IPS DF 19.7 (cell line): ENCODE results near the gene PWWP3B.
"Not testable (repeated sequence)": the region's sequence is repeated elsewhere in the genome, so short reads cannot be mapped to it uniquely, and the experiment has no call there.

ENCODE experiments used
- DNase-seq: peaks from one replicate; pipeline ENCODE4 v3.0.0-alpha.2; 2013; ENCODE audit warnings: low read depth, low spot score

The PWWP3B gene

DNA sequence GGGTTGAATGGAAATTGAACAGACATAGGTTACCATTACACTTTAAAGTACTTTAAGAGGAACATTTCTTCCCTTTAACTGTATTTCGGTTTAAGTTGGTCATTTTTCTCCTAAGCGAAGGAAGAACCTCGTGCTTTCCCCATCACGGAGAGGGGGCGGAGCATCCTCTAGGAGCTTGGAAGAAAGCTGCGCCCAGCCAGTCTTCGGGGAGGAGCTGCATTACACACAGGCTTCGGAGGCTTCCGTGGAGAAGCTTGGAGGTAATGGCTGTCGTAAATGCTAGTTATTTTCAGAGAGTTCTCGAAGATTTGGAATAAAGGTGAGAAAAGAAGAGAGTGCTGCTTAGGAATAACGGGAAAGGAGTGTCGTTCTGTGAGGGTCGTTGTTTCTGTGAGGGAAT, at the start of gene PWWP3B:
Gene PWWP3B, plus strand, starts transcription at position 199 of the 400 bp plus-strand sequence. CDS start 37,128 bp downstream, outside the sequence.
- DNase-seq, result no peak

DNA sequence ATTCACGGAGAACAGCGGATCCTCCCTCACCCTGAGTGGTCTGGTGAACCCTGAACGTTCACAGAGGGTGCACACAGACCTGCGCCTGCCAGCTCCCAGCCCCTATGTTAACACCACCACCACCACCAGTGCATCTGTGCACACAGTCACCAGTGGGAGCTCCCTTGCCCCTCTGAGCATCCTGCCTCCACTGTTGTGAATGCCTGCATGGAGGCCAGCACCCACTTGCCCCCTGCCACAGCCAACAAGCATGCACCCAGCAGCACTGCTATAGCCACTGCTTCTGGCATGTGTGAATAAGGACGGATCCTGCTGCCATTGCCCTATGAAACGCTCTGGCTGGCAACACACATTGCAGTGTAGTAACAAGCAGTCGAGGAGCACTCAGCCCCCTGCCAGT, 29.1 kb upstream of the PWWP3B start:
- no peak for DNase-seq

DNA sequence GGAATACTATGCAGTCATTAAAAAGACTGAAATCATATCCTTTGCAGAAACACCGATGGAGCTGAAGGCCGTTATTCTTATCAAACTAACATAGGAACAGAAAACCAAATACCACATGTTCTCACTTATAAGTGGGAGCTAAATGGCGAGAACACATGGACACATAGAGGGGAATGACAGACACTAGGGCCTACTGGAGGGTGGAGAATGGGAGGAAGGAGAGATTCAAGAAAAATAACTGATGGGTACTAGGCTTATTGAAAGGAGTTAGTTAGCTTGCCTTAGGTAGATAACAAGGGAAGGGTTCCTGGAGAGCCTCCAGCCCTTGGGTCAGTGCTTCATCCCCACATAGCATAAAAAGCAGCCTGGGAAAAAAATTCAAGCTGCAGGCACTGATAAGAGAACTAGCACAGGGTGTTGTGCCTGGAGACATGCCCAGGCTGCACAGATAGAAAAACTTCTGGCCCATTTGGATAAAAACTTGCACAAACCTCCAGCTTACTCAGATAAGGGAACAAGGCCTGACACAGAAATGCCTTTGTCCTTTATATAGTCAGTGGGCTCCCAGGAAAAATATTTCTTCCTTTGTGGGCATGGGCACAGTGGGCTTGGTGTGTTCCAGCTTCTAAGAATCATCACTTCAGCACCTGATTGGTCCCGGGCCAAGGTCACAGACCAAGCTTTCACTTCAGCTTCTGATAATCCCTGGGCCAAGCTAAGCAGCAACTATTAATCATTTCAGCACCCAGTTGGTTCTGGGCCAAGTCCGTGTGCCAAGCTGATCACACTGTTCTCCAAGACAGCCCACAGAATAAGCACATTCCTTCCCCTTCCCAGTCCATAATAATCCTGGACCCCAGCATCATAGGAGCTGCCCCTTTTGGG, 23.1 kb upstream of the PWWP3B start:
- no peak for DNase-seq

DNA sequence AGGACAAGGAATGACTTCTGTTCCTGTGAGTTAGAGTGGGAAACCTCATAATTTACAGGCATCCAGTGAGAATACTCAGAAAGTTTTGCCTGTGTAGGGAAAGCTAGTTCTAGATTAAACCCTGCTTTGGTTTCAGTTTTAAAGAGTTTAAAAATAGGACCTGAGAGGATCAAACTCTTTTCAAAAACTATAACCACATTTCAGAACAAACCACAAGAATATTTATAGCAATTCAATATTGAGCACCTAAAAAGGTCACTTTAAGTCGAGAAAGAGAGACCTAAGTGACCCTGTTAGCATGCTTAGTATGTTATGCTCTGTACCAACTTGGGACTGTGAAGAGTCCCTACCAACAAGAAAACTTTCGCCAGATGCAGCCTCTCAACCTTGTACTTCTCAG, 17.4 kb upstream of the PWWP3B start:
- no peak for DNase-seq

DNA sequence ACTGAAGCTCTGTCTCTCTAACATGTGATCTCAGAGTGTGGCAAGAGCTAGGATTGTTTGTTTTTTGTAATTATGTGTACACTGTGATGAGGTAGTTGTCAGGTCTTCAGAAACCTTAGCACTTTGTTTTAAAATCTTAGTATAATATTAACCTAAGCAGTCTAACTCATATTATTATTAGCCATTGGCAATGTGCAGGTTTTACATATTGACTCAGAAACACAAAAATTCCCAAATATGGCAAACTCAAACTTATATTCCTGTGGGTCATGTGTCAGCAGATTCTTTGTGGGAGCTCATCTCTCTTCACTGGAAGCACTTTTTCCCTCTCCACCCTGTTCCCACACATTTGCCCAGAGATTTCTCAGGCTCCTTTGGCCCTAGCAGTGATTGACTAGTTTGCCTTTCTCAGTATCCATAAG, 8.2 kb upstream of the PWWP3B start:
- DNase-seq, result no peak

DNA sequence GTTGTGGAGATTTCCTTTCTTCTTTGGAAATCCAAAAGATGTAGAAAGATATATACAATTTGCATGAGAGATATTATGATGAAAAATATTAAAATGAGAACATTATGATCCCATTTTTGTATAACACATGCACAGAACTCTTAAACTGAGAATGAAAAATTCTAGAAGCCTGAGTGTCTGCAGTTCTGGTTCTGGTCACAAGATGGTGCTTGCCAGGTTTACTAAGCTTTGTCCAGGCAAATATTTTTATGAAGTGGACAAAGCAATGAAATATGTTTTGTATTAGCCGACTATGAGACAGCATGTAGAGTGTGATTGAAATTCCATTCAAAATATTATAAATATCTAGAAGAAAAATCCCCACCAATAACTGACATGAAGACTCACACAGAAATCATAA, 2.2 kb downstream of the PWWP3B start:
- no peak for DNase-seq

DNA sequence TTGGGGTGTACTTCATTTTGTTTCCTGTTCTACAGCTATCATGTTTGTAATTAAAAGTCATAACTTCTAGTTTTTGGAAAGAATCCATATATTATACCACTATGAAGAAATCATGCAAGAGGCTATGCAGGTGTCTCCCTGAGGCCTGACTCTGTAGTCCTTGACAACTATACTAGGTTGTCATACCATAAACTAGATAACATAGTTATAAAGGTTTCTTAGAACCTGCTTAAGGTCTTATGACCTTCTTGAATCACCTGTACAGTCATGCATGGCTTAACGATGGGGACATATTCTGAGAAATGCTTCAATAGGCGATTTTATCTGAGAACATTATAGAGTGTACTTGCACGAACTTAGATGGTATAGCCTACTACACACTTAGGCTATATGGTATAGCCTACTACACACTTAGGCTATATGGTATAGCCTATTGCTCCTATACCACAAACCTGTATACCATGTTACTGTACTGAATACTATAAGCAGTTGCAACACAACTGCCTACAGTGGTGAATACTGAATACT, 3.3 kb downstream of the PWWP3B start:
- DNase-seq, result no peak

DNA sequence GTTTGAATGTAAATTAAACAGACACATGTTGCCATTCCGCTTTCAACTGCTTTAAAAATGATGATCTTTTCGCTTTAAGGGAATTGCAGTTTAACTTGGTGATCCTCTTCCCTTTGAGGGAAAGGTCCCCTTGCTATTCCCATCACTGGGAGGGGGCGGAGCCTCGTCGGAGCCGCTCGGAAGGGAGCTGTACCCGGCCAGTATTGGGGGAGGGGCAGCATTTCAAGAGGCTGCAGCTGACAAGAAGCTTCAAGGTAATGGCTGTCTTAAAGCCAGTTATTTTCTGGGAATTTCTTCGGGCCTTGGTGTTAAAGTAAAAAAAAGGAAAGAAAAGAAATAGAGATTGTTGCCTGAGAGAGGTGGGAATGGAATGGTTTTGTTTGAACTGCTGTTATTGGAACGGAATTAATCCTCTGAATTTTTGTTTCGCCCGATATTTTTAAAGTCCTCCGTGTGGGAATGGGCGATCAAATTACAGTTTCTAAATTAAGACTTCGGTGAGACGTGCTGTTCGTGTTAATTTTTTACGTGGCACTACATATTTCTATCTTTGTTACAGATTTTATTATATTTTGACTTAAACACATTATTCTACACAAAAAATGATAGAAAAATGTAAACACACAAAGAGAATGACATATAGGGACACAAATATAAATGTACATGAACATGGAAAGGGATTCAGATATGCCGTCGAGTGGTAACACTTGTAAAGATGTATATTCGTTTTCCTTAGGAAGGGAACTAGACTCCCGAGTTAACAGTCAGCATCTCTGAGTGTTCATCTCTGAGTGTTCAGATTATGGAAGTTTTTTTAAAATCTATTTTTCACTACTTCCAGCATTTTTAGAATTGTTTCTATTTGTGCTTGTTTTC, 9.2 kb downstream of the PWWP3B start:
- DNase-seq, result peak; percentile 25

DNA sequence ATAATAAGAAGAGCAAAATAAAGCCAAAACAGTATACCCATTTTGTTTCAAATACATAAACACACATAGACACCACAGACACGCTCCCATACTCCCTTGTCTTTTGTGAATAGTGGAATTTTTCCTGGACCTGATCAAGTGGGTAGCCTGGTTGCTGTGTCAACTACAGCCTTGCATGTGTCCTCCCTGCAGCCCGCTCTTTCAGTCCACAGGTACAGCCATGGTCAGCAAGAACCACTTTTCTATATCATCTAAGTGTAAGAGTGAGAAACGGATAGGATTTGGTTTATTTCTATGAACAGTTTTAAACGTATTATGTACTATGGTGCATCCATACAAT, 9.8 kb downstream of the PWWP3B start:
- no peak for DNase-seq

DNA sequence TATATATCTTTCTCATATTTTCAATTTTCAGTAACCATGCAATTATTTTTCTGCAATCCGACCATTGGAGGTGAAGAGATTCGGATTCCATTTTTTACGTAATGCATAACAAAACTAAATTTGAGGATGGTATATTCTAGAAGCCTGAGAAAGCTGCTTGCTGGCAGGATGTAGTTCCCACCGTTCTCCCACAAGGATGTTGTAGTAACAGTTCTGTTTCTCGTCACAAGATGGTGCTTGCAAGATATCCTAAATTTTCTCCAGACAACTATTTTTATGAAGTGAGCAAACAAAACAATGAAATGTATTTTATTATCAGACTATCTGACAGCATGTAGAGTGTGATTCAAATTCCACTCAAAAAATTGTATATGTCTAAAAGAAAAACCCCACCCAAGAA, 10.7 kb downstream of the PWWP3B start:
- no peak for DNase-seq

DNA sequence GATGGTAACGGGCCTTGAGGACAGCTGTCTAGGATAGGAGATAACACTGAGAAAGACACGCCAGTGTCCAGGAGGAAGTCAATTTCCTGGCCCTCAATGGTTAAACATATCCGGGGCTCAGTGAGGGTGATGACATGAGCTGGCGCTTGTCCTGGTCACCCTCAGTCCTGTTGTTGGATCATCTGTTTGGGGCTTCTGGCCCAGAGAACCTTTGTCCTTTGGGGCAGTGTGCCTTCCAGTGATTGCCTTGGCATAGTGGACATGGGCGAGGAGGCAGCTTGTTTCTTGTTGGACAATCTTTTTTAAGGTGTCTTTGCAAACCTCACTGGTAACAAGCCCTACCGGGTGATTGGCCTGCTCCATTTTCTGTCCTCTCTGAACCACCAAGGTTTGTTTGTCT, 15.6 kb downstream of the PWWP3B start:
- DNase-seq, result not testable (repeated sequence)

DNA sequence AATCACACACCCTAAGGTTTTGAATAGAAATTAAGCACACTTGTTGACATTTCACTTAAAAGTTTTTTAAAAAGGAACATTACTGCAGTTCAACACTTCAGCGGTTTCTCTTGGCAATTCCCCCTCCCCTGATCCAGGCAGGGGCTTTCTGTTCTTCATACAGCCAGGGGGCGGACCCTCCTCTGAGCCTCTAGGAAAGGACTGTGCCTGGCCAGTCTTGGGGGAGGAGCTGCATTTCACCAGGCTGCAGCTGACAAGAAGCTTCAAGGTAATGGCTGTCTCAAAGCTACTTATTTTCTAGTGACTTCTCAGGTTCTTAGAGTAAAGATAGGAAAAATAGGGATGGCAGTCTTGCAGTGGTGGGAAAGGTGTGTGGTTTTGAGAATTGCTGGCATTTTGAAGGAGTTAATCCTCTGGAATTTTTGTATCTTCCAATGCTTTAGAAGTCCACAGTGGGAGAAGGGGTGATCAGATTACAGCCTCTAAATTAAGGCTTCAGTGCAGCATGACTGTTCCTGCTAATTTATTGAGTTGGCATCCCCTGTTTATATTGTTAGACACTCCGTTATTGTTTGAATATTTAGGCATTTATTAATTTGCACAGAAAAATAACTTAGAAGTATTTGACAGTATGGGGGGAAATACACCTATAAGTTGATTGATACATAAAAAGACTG, 33.5 kb downstream of the PWWP3B start:
- DNase-seq, result no peak

DNA sequence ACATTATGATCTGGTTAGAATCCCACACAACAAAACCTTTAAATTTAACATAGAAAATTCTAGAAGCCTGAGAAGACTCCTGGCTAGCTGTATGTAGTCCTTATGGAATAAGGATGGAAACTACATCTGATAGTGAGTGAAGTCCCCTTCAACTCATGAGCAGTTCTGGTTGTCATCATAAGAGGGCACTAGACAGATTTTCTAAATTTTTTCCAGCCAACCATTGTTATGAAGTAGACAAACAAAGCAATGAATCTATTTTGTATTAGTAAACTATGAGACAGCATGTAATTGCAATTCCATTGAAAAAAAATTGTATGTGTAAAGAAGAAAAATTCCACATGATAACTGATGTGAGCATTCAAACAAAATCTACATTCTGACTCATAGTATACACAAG, 35.2 kb downstream of the PWWP3B start:
- no peak for DNase-seq

DNA sequence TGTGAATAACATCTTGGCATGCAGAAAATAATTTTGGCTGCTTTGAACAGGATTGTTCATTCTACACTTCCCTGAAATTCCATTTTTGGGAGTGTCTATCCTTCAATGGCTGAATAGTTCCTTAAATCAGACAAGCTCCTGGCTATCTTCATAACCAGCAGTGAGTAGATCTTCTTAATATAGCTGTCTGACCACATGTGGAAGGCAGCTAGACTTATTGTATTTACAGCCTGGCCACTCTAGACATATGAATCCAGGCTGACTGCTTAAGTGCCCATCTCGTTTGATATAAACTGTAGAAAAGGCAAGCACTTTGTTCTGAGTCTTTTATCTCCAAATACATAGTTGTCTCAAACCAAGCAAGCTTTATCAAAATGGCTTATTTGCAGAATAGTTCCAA, 40.0 kb downstream of the PWWP3B start:
- DNase-seq, result no peak
